Stimulated activated memory B cell treated with anti-CD40 and anti-IgM and Interleukin-4, amounts not matched to agents 10 μg/mL and 1 μg/mL and 100 μg/mL, for 72 hours (primary cell): Measurements from ENCODE around the gene ARL5B.

ENCODE experiments used
- ATAC-seq: fragments of 150-1000 bp; cut with Tn5 transposase; 2 replicates; pipeline ENCODE4 v1.10.0; 2021
- H3K27ac Mint-ChIP-seq: one replicate; pipeline ENCODE4 v1.8.0; 2022; ENCODE audit warnings: mild to moderate bottlenecking, mixed read lengths
- H3K27me3 Mint-ChIP-seq: one replicate; pipeline ENCODE4 v1.8.0; 2022; ENCODE audit warnings: mixed read lengths
- H3K36me3 Mint-ChIP-seq: one replicate; pipeline ENCODE4 v1.8.0; 2022; ENCODE audit warnings: mixed read lengths
- H3K4me1 Mint-ChIP-seq: one replicate; pipeline ENCODE4 v1.8.0; 2022; ENCODE audit warnings: mixed read lengths
- H3K4me3 Mint-ChIP-seq: one replicate; pipeline ENCODE4 v1.8.0; 2022; ENCODE audit warnings: mild to moderate bottlenecking, moderate library complexity, mixed read lengths
- H3K9me3 Mint-ChIP-seq: one replicate; pipeline ENCODE4 v1.8.0; 2022; ENCODE audit warnings: mixed read lengths

ARL5B gene

DNA sequence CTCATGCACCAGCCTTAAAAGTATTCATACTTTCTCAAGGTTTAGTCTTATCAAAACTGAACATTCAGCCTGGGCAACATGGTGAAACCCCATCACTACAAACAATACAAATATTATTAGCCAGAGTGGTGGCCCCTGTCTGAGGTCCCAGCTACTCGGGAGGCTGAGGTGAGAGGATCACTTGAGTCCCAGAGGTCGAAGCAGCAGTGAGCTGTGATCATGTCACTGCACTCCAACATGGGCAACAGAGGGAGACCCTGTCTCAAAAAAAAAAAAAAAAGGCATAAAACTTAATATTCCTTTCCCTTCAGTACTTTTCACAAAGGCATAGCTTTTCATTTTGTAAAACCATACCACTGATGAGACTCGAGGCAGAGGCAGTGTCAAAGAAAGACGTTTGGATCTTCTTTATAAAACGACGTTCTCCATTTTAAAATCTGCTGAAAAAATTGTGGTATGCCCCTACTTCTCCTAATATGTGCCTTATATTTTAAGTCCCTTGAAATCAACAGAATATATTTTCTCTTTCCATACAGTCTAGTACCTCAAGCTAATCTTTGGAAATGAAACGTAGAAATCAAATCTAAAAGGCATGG lies 9.8 kb upstream of the ARL5B start:
- ATAC-seq = no peak
- Mint-ChIP-seq H3K4me3 (peak overlapping the region; percentile 51), H3K27me3 (no peaks in the 10 kb centered on the region), H3K9me3 (no peaks in the 10 kb centered on the region), H3K27ac (no peak overlapping the region), H3K36me3 (no peaks in the 10 kb centered on the region), H3K4me1 (peaks cover 33% of the 10 kb centered on the region)

DNA sequence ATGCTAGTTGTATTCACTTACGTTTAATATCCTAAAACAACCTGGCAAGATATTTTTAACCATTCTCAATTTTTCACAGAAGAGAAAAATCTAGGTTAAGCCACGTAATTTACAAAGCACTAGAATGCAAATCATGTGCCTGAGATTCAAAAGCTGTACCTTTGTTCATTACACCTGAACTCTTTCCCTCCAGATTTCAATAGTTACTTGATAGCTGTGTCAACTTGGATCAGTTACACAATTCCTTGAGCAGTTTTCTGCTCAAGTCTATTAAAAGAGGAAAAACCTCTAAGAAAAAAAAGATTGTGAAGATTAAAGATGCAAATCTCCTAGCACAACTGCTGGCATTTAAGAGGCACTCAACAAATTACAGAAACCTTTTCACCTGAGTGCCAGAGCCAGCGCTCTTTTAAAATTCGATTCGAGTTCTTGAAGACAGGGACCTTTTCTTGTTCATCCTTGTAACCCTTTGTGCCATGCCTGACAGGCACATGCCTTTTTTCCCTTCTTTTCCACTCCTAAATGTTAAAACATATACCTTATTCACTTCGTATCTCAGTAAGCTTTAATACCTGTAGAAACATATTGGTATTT lies 8.7 kb upstream of the ARL5B start:
- H3K4me1 Mint-ChIP-seq = peaks cover 33% of the 10 kb centered on the region
- no peak for ATAC-seq
- no peaks in the 10 kb centered on the region for H3K27me3 Mint-ChIP-seq
- peak overlapping the region; percentile 82 for H3K27ac Mint-ChIP-seq
- H3K9me3 Mint-ChIP-seq = no peaks in the 10 kb centered on the region
- H3K36me3 Mint-ChIP-seq = no peaks in the 10 kb centered on the region
- peak overlapping the region; percentile 89 for H3K4me3 Mint-ChIP-seq

DNA sequence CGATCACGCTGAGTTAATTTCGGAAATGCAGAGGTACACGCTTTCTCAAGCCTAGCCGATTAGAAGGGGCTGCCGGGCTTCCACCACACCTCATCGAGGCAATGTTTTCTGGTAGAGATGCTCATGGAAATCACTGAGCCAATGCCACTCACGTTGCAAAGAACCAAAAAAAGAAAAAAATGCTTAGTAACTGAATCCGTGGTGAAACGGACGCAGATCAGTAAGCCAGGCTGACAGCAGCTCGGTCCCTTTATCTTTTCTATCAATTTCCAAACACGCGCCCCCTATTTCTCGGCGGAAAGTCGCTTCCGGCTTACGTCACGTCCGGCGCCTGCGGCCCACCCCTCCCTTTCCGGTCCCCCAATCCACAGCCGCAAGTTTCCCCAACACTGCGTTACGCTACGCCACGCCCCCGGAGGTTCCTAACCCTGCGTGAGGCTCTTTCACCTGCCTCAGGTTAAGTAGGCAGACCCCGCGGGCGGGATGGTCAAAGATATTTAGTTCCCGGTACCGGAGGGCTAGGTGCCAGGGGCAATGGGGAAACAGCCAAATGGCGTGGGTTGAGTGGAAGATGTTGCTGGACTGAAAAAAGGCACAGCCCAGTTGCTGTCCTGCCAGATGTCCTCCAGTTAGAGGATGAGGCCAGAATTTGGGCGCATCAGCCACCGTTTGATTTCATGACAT lies 7.8 kb upstream of the ARL5B start, which contains the start of gene NSUN6:
NSUN6 (minus strand) TSS at position 264 of the 684 bp plus-strand sequence. CDS start 384 bp downstream, outside the sequence.
- ATAC-seq = peak; percentile 99
- no peaks in the 10 kb centered on the region for H3K9me3 Mint-ChIP-seq
- H3K27ac Mint-ChIP-seq = peak within 1 kb of the TSS; percentile 82
- no peaks in the 10 kb centered on the region for H3K36me3 Mint-ChIP-seq
- H3K27me3 Mint-ChIP-seq = no peaks in the 10 kb centered on the region
- peaks cover 33% of the 10 kb centered on the region for H3K4me1 Mint-ChIP-seq
- H3K4me3 Mint-ChIP-seq = peak within 1 kb of the TSS; percentile 89

DNA sequence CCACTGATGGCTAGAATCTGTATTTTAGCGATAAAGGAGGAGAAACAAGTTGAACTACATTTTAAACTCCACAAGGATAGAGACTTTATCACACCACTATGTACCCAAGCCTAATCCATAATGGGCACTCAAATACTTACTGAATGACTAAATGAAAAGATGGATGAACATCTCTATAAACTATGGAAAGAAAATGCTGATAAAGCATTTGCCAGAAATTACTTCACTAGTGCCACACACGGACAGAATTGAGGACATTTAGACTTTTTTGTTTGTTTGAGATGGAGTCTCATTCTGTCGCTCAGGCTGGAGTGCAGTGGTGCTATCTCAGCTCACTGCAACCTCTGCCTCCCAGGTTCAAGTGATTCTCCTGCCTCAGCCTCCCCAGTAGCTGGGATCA lies 6.1 kb upstream of the ARL5B start:
- Mint-ChIP-seq H3K4me3 (no peak overlapping the region), H3K27ac (no peak overlapping the region)

DNA sequence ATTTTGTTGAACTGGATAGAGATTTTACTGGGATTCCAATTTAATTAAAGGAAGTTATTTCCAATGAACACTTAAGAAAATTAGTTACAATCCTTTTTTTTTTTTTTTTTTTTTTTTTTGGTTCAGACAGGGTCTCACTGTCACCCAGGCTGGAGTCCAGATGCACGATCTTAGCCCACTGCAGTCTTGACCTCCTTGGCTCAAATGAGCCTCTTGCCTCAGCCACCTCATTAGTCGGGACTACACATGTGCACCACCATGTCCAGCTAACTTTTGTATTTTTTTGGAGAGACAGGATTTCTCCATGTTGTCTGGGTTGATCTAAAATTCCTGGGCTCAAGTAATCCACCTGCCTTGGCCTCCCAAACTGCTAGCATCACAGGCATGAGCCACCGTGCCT lies 2.5 kb upstream of the ARL5B start:
- Mint-ChIP-seq H3K4me3 (no peak overlapping the region), H3K4me1 (peaks cover 24% of the 10 kb centered on the region), H3K27me3 (no peaks in the 10 kb centered on the region), H3K36me3 (no peaks in the 10 kb centered on the region), H3K27ac (no peak overlapping the region), H3K9me3 (no peaks in the 10 kb centered on the region)
- ATAC-seq = no peak

More for the DNA sequence above, 6.1 kb upstream of the ARL5B start:
- peaks cover 33% of the 10 kb centered on the region for H3K4me1 Mint-ChIP-seq
- no peak for ATAC-seq
- no peaks in the 10 kb centered on the region for H3K27me3 Mint-ChIP-seq
- no peaks in the 10 kb centered on the region for H3K9me3 Mint-ChIP-seq
- H3K36me3 Mint-ChIP-seq = no peaks in the 10 kb centered on the region

DNA sequence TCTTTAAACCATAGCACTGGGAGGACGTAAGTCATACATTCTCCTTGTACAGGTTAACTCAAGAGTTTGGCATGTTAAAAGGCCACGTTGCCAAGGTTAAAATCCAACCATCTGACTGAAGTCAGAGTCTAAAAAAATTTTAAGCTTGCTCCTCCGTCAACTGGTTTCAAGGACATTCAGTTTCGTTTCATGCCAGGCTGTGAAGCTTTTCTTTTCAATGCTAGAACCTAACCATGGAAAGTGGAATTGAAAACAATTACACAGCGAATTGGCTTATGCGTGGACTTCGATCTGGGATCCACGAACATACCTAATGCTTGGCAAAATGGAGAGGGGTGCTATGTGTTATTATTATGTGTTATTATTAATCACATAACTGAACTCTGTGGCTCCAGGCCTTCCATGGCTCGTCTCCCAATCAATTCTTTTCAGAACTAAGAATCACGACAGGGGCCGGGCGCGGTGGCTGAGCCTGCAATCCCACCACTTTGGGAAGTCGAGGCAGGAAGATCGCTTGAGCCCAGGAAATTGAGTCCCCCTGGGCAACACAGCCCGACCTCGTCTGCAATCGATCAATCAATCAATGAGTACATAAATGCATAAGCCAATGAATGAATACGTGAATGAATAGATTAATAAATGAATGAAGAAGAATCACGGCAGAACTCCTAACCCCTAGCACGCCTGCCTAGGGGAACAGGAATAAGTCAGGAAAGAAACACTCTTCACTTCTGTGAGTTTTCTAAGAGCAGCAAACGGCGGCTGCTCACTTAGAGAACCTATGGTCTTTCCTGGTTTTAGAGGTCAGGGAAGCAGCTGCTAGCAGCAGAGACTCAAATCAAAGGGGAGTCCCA lies 733 bp upstream of the ARL5B start:
- H3K4me3 Mint-ChIP-seq = peak overlapping the region; percentile 97
- no peaks in the 10 kb centered on the region for H3K36me3 Mint-ChIP-seq
- peaks cover 31% of the 10 kb centered on the region for H3K4me1 Mint-ChIP-seq
- H3K9me3 Mint-ChIP-seq = no peaks in the 10 kb centered on the region
- ATAC-seq = no peak
- no peaks in the 10 kb centered on the region for H3K27me3 Mint-ChIP-seq
- peak overlapping the region; percentile 86 for H3K27ac Mint-ChIP-seq

DNA sequence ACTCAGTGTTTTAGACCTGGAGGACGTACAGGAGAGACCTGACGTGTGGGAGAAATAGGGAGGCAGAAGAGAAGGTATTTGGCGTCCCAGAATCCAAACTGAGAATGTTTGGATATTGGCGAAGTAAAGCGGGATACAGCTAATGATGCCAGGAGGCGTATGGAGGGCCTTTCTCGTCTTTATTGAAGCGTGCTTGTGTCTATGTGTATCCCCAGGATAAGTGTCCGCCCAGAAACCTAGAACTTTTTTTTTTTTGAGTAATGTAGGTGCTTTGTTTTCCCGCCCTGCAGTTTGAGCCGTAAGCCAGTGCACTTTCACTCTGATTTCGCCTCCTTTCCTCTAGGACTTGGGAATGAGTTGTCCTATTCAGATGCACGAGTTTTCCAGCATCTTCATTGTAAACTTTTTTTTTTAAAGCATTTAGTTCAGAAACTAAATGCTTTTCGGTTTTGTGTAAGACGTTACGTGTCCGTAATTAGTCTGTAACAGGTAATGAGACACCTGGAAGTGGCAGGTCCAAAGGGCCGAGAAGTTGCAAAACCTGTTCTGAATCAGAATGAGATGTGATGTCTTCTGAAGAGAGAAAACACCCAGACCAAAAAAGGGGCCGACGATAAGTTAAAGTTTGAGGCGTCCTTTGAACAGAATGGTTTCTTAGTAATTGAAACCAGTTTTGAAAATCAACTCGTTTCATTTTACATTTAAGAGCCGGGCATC lies 746 bp downstream of the ARL5B start:
- peaks cover 39% of the 10 kb centered on the region for H3K4me1 Mint-ChIP-seq
- H3K9me3 Mint-ChIP-seq = no peaks in the 10 kb centered on the region

DNA sequence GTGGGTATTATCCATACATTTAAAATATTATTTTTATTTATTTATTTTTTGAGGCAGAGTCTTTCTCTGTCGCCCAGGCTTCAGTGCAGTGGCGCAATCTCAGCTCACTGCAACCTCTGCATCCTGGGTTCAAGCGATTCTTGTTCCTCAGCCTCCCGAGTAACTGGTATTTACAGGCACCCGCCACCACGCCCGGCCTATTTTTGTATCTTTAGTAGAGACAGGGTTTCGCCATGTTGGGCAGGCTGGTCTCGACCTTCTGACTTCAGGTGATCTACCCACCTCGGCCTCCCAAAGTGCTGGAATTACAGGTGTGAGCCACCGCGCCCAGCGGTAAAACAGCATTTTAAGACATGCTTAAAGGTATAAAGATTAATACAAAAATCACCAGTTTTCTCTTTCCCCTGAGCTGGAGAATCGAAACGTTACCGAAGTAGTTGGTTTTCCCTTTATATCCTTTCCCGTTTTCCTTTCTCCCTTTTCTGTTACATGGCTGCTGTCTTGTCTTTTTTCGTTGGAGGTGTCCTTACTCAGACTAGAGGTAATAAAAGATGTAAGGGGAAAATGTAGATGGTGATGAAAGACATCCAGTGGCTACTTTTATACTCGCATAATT lies 1.7 kb downstream of the ARL5B start:
- Mint-ChIP-seq H3K4me1 (peaks cover 49% of the 10 kb centered on the region), H3K9me3 (no peaks in the 10 kb centered on the region), H3K4me3 (peak overlapping the region; percentile 58), H3K27ac (no peak overlapping the region), H3K36me3 (peaks cover 5% of the 10 kb centered on the region), H3K27me3 (no peaks in the 10 kb centered on the region)
- ATAC-seq = no peak

More for the DNA sequence above, 746 bp downstream of the ARL5B start:
- peak; percentile 3 for ATAC-seq
- Mint-ChIP-seq H3K27ac (peak overlapping the region; percentile 86), H3K27me3 (no peaks in the 10 kb centered on the region), H3K4me3 (peak overlapping the region; percentile 97), H3K36me3 (peaks cover 5% of the 10 kb centered on the region)

DNA sequence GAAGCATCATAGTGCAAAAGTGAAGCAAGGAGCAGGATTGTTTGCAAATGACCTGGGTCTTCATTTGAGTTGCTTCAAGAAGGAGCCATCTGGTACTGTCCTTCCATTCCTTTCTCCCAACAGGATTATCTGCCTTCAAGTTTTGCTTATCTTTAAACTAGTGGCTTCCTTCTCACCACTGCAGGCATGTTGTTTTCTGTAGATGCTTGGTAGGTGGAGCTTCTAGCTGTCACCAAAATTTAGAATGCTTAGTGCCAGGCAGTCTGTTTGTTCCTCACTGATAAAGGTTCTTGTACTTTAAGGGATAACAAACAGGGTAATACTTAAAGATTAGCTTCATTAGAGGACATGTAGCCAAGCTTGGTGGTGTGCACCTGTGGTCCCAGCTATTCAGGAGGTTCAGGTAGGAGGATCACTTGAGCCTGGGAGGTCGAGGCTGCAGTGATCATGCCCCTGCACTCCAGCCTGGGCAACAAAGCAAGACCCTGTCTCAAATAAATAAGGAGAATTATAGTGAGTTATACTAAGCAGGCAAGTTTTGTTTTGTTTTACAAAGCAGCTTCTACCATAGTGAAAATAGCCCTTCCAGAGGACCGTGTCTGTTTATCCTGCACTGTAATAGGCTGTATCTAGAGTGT lies 5.7 kb downstream of the ARL5B start:
- Mint-ChIP-seq H3K27me3 (no peaks in the 10 kb centered on the region), H3K9me3 (no peaks in the 10 kb centered on the region), H3K27ac (no peak overlapping the region), H3K4me3 (no peak overlapping the region), H3K4me1 (peaks cover 46% of the 10 kb centered on the region), H3K36me3 (peaks cover 12% of the 10 kb centered on the region)
- ATAC-seq = no peak

DNA sequence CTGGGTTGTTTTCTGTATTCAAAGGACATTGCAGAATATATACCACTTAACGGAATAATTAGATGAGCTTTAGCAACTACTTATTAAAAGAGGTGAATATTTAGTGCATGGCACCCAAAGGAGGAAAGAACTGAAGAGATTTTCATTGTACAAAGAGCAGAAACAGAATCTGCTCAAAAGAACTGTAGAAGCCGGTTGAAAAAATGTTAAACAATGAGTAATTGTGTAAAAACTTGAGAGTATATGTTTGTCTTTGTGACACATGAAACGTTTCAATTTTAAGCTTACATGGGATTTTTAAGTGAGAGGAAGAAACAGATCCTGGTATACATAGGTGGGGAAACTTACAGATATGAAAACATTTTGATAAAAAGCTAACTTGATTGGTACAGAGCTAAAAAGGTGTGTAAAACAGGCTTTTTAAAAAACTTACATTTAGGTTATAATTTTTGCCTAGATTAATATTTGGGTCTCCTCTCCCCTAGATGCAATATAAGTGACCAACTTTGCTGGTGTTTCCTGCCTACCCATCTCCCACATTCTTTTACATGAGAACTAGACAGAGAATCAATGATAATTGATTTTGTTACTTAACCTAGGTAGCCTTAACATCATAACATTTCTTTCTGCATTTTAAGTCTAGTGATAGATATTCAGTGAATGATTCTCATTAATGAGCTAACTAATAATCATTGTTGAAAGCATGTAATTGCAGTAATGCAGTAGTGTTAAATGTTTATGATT lies 6.8 kb downstream of the ARL5B start:
- Mint-ChIP-seq H3K4me3 (no peak overlapping the region), H3K4me1 (peaks cover 43% of the 10 kb centered on the region), H3K27ac (no peak overlapping the region), H3K27me3 (no peaks in the 10 kb centered on the region), H3K9me3 (no peaks in the 10 kb centered on the region), H3K36me3 (peaks cover 12% of the 10 kb centered on the region)
- ATAC-seq = no peak

DNA sequence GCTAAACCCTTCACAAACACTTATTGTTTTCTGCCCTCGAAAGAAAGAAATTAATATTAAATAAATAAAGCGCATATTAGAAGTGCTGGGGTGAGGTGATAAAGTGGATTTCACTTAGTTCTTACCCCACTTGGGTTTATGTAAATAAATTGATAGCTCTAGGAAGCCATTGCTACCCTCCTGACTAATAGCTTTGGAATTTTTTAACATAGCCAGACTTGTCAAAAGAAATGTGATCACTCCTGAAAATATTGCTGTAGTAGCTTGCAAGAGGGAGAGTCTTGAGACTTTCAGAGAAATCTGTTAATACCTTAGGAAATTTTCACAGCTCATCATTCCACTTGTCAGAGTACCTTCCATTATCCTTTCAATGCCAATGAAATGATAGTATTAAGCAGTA lies 7.6 kb downstream of the ARL5B start:
- ATAC-seq = no peak
- Mint-ChIP-seq H3K4me1 (peaks cover 35% of the 10 kb centered on the region), H3K4me3 (no peak overlapping the region)

DNA sequence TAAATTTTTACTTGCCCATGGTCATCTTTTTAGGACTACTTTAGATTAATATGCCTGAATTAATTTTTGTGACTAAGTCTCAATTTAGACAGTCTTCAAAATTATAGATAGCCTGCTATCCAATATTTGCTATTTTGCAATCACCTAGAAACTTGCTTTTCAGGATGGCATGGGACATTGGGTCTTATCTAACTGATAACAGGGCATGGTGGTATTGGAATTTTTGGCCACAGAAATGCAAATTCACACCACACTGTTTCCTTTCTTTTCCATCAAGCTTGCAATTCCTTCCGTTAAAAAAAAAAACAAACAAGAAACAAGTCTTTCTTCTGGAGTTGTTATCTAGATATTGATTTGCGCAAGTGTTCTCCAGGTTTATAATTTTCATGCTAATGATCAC lies 8.8 kb downstream of the ARL5B start:
- Mint-ChIP-seq H3K36me3 (peaks cover 26% of the 10 kb centered on the region), H3K4me1 (peaks cover 23% of the 10 kb centered on the region), H3K27me3 (no peaks in the 10 kb centered on the region), H3K4me3 (no peak overlapping the region), H3K27ac (no peak overlapping the region), H3K9me3 (no peaks in the 10 kb centered on the region)
- ATAC-seq = no peak

More for the DNA sequence above, 7.6 kb downstream of the ARL5B start:
- no peaks in the 10 kb centered on the region for H3K27me3 Mint-ChIP-seq
- H3K36me3 Mint-ChIP-seq = peaks cover 19% of the 10 kb centered on the region
- H3K9me3 Mint-ChIP-seq = no peaks in the 10 kb centered on the region
- no peak overlapping the region for H3K27ac Mint-ChIP-seq

DNA sequence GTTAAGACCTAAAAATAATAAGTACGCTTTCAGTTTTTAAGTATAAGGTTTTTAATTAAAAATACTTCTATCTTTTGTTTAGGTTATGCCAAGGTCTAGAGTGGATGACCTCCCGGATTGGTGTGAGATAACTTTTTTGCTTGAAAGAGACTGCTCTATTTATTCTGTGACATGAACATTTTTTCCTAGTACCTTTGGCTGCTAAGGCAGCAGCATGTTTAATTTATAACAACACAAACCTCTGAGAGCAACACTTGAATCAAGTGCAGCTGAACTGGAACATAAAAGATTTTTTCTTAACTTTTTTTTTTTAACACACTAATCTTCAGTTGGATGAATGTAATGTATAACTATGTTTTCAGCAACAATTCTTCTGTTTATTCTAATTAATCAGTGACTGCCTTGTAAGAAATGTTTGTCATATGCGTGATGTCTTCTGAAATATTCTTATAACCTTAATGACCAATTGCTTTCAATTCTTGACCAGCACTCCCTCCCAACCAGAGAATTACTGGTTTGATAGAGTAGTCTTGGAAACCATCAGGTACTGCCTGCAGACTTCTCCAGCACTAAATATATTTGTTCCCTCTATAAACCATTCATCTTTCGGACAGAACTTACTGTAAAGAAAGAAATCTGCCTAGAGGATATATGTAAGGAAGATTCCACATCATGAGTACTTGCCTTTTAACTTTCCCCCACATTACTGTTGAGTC lies 16.0 kb downstream of the ARL5B start:
- Mint-ChIP-seq H3K27me3 (no peaks in the 10 kb centered on the region), H3K4me1 (no peaks in the 10 kb centered on the region), H3K9me3 (no peaks in the 10 kb centered on the region), H3K27ac (no peak overlapping the region), H3K36me3 (peaks cover 28% of the 10 kb centered on the region), H3K4me3 (no peak overlapping the region)
- ATAC-seq = no peak
